AG04449 (cell line): ENCODE measurements around the gene TSBP1.

Source experiments
- CTCF ChIA-PET: fragments of 350-600 bp; formaldehyde crosslinking; extraction: SDS; loops from one replicate; lab custom pipeline; 2021; ENCODE audit warnings: antibody characterized with exemption; lab: Yijun Ruan, JAX
- POLR2A ChIA-PET: fragments of 400-600, 350-600 bp; formaldehyde crosslinking; extraction: SDS; loops from one replicate; lab custom pipeline; 2020; ENCODE audit warnings: antibody characterized with exemption, inconsistent platforms; lab: Yijun Ruan, JAX
- DNase-seq: peaks from one replicate; pipeline ENCODE4 v3.0.0-alpha.2; 2010; ENCODE audit warnings: low read depth, low spot score
- H3K4me3 ChIP-seq: 2 replicates; pipeline ENCODE4 v1.5.1; 2011; ENCODE audit warnings: low read depth, mild to moderate bottlenecking, control low read depth, low read length
- CTCF ChIP-seq: IDR thresholded peaks from one replicate; pipeline ENCODE4 v1.5.1; 2011; ENCODE audit warnings: mild to moderate bottlenecking, moderate library complexity, low read length, control low read depth, inconsistent platforms; ENCODE audit not compliant: insufficient read depth; ENCODE audit errors: missing control alignments

The TSBP1 gene

GRCh38 chr6:32397252-32397920 lies 25.7 kb upstream of the TSBP1 start:
- CTCF ChIA-PET = interaction anchor here (1.3 to 11.1 kb wide), 2 partner anchors 17 to 398 kb away, joined by 5 to 88 read pairs; no protein-coding TSS in a partner anchor
- no peak for DNase-seq
- POLR2A ChIA-PET = no interaction called here
- no peak overlapping the region for H3K4me3 ChIP-seq
- TF ChIP-seq CTCF = no peak

- ChIA-PET POLR2A (no interaction called here), CTCF (interaction anchor here (11.1 kb wide), 1 partner anchor 18 kb away, joined by 88 read pairs; no protein-coding TSS in a partner anchor)
- DNase-seq = no peak
- TF ChIP-seq CTCF = no peak
- no peak overlapping the region for H3K4me3 ChIP-seq
Observed at GRCh38 chr6:32396028-32396427, 24.3 kb upstream of the TSBP1 start.

- ChIA-PET CTCF (interaction anchor here (0.8 kb wide), 1 partner anchor 24 kb away, joined by 3 read pairs; no protein-coding TSS in a partner anchor), POLR2A (no interaction called here)
- TF ChIP-seq CTCF = no peak
- DNase-seq = no peak
- no peak overlapping the region for H3K4me3 ChIP-seq
Observed at GRCh38 chr6:32393665-32394420, 22.1 kb upstream of the TSBP1 start.

GRCh38 chr6:32391505-32391904 lies 19.8 kb upstream of the TSBP1 start:
- ChIA-PET POLR2A (no interaction called here), CTCF (interaction anchor here (1.1 kb wide), 1 partner anchor 22 kb away, joined by 4 read pairs; no protein-coding TSS in a partner anchor)
- H3K4me3 ChIP-seq = no peak overlapping the region
- no peak for DNase-seq
- TF ChIP-seq CTCF = no peak

- POLR2A ChIA-PET = no interaction called here
- H3K4me3 ChIP-seq = no peak overlapping the region
- no peak for TF ChIP-seq CTCF
- CTCF ChIA-PET = no interaction called here
- DNase-seq = no peak
Observed at GRCh38 chr6:32387589-32388340, 16.1 kb upstream of the TSBP1 start.
